Stomach (tissue), 4 donors: Measurements from ENCODE around the gene LGI2.

Experiments used
- CTCF ChIP-seq, 7 experiments: fragments of 450-650 bp in 4 of 7; fragments of 200-600 bp in 3 of 7; sonication (generic) in 3 of 7; IDR thresholded peaks; one replicate each; pipeline ENCODE4 v1.5.1; 2016 to 2019; ENCODE audit warnings: antibody characterized with exemption in 7 of 7, control low read depth in 2 of 7, mild to moderate bottlenecking in 1 of 7
- EP300 ChIP-seq: sonication (generic); formaldehyde crosslinking; IDR thresholded peaks from one replicate; pipeline ENCODE4 v1.6.1; 2017; ENCODE audit warnings: antibody characterized with exemption
- POLR2A ChIP-seq, 4 donors: fragments of 450-650 bp; IDR thresholded peaks; one replicate each; pipeline ENCODE4 v1.6.1; 2016; ENCODE audit warnings: antibody characterized with exemption in 4 of 4, control low read depth in 2 of 4, mild to moderate bottlenecking in 1 of 4, moderate library complexity in 1 of 4
- POLR2AphosphoS5 ChIP-seq, 3 donors: sonication (generic); formaldehyde crosslinking; IDR thresholded peaks; one replicate each; pipeline ENCODE4 v1.6.1; 2016; ENCODE audit warnings: antibody characterized with exemption in 3 of 3

GRCh38 chr4:25075851-25076250, 45.1 kb upstream of the LGI2 start:
- no peak for TF ChIP-seq CTCF (IDR thresholded peaks at IDR 0.05)
- no peak for TF ChIP-seq POLR2A (IDR thresholded peaks at IDR 0.05)
- no peak for TF ChIP-seq EP300
- no peak for TF ChIP-seq POLR2AphosphoS5 (IDR thresholded peaks at IDR 0.05)
